Body of pancreas (tissue), 4 donors: ENCODE data around the gene XRCC4. TPM values are rescaled to one million over a fixed set of nuclear protein-coding genes. Genes with fewer than 3 reads are reported as not detected.

Experiments used
- ATAC-seq: fragments of 150-250 bp; one replicate; pipeline ENCODE4 v1.9.1; 2016
- DNase-seq, 4 donors: peaks; one replicate each; pipeline ENCODE4 v3.0.0-alpha.2; 2019
- H3K27ac ChIP-seq, 4 donors: fragments of 200-600 bp; sonication (generic); 1 replicate in 3 of 4; 2 replicates in 1 of 4; pipeline versions ENCODE4 v1.5.1 to v1.6.1; 2016 to 2019; ENCODE audit warnings: mild to moderate bottlenecking in 1 of 4, mixed read lengths in 1 of 4, moderate library complexity in 1 of 4
- H3K27me3 ChIP-seq, 2 donors: fragments of 200-600 bp; sonication (generic); one replicate each; pipeline ENCODE4 v1.6.0; 2016; ENCODE audit warnings: mild to moderate bottlenecking in 1 of 2
- H3K36me3 ChIP-seq, 2 donors: fragments of 200-600 bp; sonication (generic); replicated peaks in 1 of 2; 2 replicates each; pipeline ENCODE4 v1.5.1; 2016; ENCODE audit warnings: low read depth in 2 of 2; ENCODE audit not compliant: insufficient read depth in 1 of 2
- H3K4me1 ChIP-seq: fragments of 200-600 bp; sonication (generic); one replicate; pipeline ENCODE4 v1.6.0; 2016
- H3K4me3 ChIP-seq, 2 donors: fragments of 200-600 bp; sonication (generic); 1 replicate in 1 of 2; 2 replicates in 1 of 2; pipeline ENCODE4 v1.5.1; 2016 to 2019
- H3K9me3 ChIP-seq, 3 donors: fragments of 200-600 bp; sonication (generic); 1 replicate in 2 of 3; 2 replicates in 1 of 3; pipeline ENCODE4 v1.5.1; 2016
- POLR2A ChIP-seq, 3 donors: fragments of 450-650 bp; IDR thresholded peaks; one replicate each; pipeline ENCODE4 v1.6.1; 2016; ENCODE audit warnings: antibody characterized with exemption in 3 of 3, mild to moderate bottlenecking in 2 of 3
- WGBS, 2 donors: methylation state at CpG; one replicate each; pipeline ENCODE4 v1.1.5; 2017; 5-methylcytosine and 5-hydroxymethylcytosine counted together
- intact Hi-C: fragments of 100-400 bp; cut with DNase I; formaldehyde crosslinking; loops from one replicate; pipeline ENCODE4 v1.15.1; 2023
- total RNA-seq, 2 donors: library from RNA; depleted of rRNA; stranded (reverse); fragments of >200 nt; gene quantifications; one replicate each; pipeline ENCODE4 v1.1.0, GENCODE V29; 2016
- TF ChIP-seq, protein P1 (sequence below), 7 experiments: fragments of 450-650 bp in 4 of 7; fragments of 200-600 bp in 3 of 7; sonication (generic) in 3 of 7; IDR thresholded peaks; one replicate each; pipeline ENCODE4 v1.5.1; 2016 to 2019; ENCODE audit warnings: antibody characterized with exemption in 7 of 7

XRCC4 gene
- total RNA-seq, 2 donors from 2014 or later = 0.99 to 4.4 TPM

DNA sequence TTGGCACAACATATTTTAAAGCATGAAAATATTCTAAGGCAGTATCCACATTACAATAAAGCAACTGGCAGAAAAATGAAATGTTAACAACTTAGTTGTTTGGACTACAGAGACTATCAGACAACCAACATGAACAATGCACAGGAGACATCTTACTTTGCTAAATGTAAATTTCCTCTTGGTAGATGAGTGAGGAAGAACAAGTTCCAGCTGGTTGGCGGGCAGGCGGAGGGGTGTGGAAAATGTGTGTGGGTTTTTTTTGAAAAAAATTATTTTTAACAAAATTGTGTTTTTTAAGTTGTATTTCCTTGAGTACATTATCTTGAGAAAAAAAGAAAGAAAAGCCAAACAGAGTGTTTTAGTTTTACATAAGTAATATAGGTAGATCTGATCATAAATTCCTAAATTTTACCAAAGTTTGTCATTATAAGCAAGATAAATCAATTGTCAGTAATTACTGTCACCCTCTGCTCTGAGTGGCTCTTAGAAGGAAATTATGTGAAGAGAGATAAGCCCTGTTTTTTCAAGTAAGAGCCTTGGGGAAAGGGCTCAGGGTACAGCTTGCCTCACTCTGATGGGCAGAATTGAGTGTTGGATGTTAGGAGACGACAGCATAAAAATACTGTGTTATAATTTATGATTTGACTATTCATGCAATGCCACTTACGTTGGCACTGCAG is 42.7 kb upstream of the XRCC4 start:
- Histone ChIP-seq H3K4me3 (no peak overlapping the region), H3K4me1 (no peaks in the 10 kb centered on the region), H3K27ac (no peak overlapping the region), H3K36me3 (no peaks in the 10 kb centered on the region), H3K9me3 (no peaks in the 10 kb centered on the region), H3K27me3 (no peaks in the 10 kb centered on the region)
- intact Hi-C loops = no loop called here
- DNase-seq = no peak
- WGBS, 2 donors = 89 to 90% methylated on average over 4 of the region's 4 CpGs
- ATAC-seq = no peak
- TF ChIP-seq POLR2A (IDR thresholded peaks at IDR 0.05) = no peak
- TF ChIP-seq, protein P1, sequence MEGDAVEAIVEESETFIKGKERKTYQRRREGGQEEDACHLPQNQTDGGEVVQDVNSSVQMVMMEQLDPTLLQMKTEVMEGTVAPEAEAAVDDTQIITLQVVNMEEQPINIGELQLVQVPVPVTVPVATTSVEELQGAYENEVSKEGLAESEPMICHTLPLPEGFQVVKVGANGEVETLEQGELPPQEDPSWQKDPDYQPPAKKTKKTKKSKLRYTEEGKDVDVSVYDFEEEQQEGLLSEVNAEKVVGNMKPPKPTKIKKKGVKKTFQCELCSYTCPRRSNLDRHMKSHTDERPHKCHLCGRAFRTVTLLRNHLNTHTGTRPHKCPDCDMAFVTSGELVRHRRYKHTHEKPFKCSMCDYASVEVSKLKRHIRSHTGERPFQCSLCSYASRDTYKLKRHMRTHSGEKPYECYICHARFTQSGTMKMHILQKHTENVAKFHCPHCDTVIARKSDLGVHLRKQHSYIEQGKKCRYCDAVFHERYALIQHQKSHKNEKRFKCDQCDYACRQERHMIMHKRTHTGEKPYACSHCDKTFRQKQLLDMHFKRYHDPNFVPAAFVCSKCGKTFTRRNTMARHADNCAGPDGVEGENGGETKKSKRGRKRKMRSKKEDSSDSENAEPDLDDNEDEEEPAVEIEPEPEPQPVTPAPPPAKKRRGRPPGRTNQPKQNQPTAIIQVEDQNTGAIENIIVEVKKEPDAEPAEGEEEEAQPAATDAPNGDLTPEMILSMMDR (IDR thresholded peaks at IDR 0.05) = no peak

DNA sequence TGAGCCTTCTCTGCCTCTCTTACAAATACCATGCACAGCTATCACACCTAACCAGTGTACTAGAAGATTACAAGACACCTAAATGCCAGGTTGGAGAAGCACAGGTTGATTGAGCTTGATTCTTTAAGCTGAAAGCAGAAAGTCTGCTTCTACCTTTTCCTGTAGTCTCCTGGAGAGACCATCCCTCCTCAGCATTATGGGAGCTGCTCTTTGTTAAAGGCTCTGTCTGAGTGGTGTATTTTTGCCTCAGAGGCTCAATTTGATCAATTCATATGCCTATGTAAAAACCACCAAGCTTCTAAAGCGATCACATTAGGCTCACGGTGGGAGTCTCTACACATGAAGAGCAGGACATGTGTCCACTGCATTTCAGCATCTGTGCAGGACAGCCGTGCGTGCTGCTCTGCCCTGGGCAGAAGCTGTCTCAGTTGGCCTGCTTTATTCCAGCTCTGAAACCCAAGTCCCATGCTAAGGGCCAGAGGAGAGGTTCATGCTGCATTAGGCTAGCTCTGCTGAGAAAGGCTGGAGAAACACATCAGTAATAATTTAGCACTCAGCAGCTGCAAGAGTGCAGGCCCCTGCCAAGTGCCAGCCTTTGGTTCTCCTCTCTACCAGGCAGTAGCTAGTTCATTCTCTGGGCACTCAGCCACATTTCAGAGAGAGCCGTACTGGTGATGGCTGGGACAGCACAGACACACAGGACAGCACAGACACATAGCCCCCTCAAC is 41.8 kb upstream of the XRCC4 start:
- H3K4me1 ChIP-seq = no peaks in the 10 kb centered on the region
- ATAC-seq (no peak), DNase-seq (peak in 3 of 4 donors; percentile 26 to 55 (median 27))
- intact Hi-C loops = no loop called here
- TF ChIP-seq, protein P1 (IDR thresholded peaks at IDR 0.05) = no peak
- no peak for TF ChIP-seq POLR2A (IDR thresholded peaks at IDR 0.05)
- no peaks in the 10 kb centered on the region for H3K27me3 ChIP-seq
- H3K9me3 ChIP-seq = no peaks in the 10 kb centered on the region
- no peak overlapping the region for H3K4me3 ChIP-seq
- no peak overlapping the region for H3K27ac ChIP-seq
- WGBS, 2 donors = 70 to 75% methylated on average over 5 of the region's 5 CpGs
- no peaks in the 10 kb centered on the region for H3K36me3 ChIP-seq

DNA sequence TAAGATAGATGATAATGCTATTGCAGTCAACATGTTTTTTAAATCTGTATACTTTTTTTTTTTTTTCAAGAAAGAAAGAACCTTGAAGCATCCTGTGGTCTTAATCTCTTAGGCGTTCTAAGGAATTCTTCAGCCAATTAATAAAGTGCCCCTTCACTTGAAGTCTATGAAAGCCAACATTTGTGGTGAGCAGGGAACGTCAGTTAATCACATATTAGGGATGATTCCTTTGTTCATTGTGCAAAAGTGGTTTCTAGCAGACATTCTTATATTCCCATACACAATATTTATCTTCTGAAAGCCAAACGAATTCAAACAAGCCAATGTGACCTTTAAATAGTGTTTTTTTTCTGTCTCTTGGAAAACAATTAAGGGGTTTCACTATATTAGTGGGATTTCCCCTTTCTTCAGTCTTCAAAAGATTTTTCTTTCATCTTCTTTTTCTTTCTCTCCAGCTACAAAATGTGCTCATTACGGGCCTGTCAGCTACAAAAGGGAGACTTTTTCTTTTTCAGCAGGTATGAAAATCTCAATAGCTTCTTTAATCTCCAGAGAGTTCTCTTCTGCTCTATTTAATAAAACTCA is 40.3 kb upstream of the XRCC4 start:
- intact Hi-C loops = no loop called here
- H3K36me3 ChIP-seq = no peaks in the 10 kb centered on the region
- no peak overlapping the region for H3K27ac ChIP-seq
- H3K4me3 ChIP-seq = no peak overlapping the region
- H3K9me3 ChIP-seq = no peaks in the 10 kb centered on the region
- H3K27me3 ChIP-seq = no peaks in the 10 kb centered on the region
- H3K4me1 ChIP-seq = no peaks in the 10 kb centered on the region
- DNase-seq = no peak
- 74% methylated on average over 4 of the region's 4 CpGs for WGBS, 2 donors
- no peak for ATAC-seq
- no peak for TF ChIP-seq POLR2A (IDR thresholded peaks at IDR 0.05)
- TF ChIP-seq, protein P1 (IDR thresholded peaks at IDR 0.05) = no peak

DNA sequence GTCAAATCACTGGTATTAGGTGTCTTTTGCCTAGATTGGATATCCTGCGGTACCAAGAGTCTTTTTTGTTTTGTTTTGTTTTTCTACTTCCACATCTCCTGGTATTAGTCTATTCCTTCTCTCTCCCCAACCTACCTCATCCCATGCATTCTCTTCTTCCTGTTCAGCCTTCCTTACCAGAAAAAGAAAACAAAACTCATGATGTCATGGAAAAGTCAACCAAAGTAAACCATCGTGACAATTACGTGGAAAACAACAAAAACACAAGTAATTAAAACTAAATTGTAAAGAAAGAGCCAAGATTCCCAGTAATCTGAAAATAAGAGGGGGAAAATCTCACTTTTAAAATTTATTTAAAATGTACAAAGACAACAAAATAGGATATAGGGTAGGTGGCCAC is 38.4 kb upstream of the XRCC4 start:
- no peaks in the 10 kb centered on the region for H3K36me3 ChIP-seq
- H3K27me3 ChIP-seq = no peaks in the 10 kb centered on the region
- intact Hi-C loops = no loop called here
- no peak overlapping the region for H3K27ac ChIP-seq
- no peak overlapping the region for H3K4me3 ChIP-seq
- 74 to 91% methylated on average over 3 of the region's 3 CpGs for WGBS, 2 donors
- ATAC-seq (no peak), DNase-seq (no peak)
- TF ChIP-seq, protein P1 (IDR thresholded peaks at IDR 0.05) = no peak
- no peak for TF ChIP-seq POLR2A (IDR thresholded peaks at IDR 0.05)
- H3K9me3 ChIP-seq = no peaks in the 10 kb centered on the region
- H3K4me1 ChIP-seq = no peaks in the 10 kb centered on the region
